HG03521 (cell line): ENCODE data around the gene CSMD2.
A peak's percentile ranks its signal among the peaks of the same experiment; 100 is the strongest.
"Not testable (repeated sequence)": the region's sequence is repeated elsewhere in the genome, so short reads cannot be mapped to it uniquely, and the experiment has no call there.

ENCODE experiments used
- ATAC-seq: cut with Tn5 transposase; IDR thresholded peaks from one replicate; pipeline ENCODE4 v1.9.1; 2021; ENCODE audit warnings: mild to moderate bottlenecking, moderate library complexity; ENCODE audit not compliant: unreplicated experiment

CSMD2 gene

GRCh38 chr1:33516891-33517567, 648.0 kb downstream of the CSMD2 start:
- ATAC-seq = no peak

- ATAC-seq = no peak
These were observed 648.6 kb downstream of the CSMD2 start for GRCh38 chr1:33516428-33516827.

- no peak for ATAC-seq
These were observed 649.4 kb downstream of the CSMD2 start for GRCh38 chr1:33515607-33516006.

GRCh38 chr1:33515112-33515511, 649.9 kb downstream of the CSMD2 start:
- ATAC-seq = no peak

GRCh38 chr1:33512226-33513011, 652.6 kb downstream of the CSMD2 start:
- no peak for ATAC-seq

DNA sequence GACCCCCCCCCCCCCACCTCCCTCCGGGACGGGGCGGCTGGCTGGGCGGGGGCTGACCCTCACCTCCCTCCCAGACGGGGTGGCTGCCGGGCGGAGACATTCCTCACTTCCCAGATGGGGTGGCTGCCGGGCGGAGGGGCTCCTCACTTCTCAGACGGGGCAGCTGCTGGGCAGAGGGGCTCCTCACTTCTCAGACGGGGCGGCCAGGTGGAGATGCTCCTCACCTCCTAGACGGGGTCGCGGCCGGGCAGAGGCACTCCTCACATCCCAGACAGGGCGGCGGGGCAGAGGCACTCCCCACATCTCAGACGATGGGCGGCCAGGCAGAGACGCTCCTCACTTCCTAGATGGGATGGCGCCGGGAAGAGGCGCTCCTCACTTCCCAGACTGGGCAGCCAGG, 655.8 kb downstream of the CSMD2 start:
- ATAC-seq = not testable (repeated sequence)

DNA sequence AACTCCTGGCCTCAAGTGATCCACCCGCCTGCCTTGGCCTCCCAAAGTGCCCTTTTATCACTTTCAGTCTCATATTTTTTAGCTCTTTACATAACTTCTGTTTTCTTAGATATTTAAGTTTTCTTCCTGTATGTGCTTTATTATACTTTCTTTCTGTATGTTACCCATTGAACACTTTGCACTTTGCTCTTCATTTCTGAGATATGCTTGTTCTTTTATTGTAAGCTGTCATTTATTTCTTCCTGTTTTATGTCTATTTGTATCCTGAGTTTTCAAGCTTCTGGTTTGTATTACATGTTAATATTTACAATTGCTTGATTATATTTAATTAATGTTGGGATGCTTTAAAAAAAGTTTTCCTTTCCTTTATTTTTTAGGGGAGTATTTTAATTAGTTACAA, 656.9 kb downstream of the CSMD2 start:
- ATAC-seq = no peak

- ATAC-seq = no peak
These were observed 657.4 kb downstream of the CSMD2 start for GRCh38 chr1:33507661-33508060.

DNA sequence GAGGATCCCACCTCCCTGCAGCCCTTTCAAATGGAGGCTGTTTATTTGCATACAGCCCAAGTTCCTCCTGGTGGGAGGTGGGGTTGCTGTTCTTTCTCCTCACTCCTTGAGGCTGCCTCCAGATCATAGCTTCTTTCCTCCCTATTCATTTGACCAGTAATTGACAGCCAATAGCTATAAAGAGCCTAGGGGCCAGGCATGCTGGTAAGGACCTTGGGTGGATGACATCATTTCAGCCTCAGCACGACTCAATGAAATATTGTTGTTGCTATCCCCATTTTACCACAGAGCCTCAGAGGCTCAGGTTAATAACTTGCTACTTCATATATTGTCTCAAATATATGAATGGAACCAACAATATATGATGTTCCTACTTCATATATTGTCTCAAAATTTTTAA, 661.5 kb downstream of the CSMD2 start:
- ATAC-seq = no peak

DNA sequence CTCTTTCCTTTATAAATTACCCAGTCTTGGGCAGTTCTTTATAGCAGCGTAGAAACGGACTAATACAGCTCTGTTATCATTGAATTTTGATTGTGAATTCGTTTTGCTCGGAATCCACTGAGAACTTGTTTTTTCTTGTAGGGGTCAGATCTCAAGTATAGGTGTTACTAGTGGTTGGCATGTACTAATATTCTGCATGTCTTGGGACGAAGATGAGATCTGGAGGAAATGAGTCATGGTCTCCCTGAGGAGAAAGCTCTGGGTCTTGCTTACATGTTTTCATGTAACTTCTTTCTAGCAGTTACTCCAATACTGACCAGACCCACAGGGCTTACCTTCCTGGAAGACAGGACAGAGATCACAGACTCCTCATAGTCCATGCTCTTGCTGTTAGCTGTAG, 662.3 kb downstream of the CSMD2 start:
- ATAC-seq = no peak

DNA sequence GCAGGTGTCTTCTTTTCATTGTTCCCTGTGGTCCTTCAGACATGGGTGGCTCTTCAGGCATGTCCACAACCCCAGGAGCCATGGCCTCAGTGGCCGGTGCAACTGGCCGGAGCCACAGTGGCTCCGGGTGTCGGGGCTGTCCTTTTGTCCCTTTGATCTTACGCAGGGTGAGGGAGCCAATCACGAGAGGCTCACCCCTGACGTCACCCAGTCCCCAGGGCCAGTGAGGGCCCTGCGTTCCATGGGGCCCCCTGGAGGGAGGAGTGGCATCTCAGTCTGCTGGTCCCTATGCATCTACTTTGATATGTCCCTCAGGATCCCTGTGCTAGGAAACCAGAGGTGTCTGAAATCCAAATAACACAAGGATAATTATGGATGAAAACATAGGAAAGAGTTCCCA, 663.3 kb downstream of the CSMD2 start:
- ATAC-seq = no peak

DNA sequence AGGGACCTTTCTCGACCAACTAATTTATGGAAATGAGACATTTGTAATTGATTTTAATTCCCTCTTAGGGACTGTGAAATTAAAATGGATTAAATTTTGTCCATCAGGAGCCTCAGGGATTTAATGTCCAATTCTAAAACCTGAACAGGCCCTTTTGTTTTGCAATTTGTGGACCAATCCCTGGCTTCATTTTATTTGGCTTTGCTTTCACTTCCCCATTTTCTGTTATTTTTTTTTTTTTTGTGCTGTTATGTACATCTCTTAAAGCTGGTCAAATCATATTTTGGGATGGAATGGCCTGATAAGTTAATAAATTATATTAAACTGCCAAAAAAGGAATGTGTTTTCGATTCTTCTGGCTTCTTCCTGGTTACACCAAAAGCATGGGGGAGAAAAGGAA, 663.7 kb downstream of the CSMD2 start:
- no peak for ATAC-seq

GRCh38 chr1:33500547-33500946, 664.5 kb downstream of the CSMD2 start:
- no peak for ATAC-seq

DNA sequence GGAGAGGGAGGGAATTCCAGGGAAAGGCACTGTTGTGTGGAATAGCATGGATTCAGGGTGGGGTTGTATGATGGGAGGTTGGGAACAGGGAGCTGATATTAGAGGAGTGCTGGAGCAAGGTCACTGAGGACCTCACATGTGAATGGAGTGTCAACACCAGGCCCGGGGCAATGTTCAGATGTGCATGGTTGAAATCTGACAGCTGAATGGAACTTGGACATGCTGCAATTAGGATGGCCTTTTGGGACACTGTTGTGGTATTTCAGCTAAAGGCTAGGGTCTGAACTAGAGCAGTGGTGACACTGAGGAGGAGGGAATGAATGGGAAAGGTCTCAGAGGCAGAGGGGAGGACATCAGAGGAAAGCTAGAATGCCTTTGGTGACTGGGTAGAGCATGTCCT, 667.6 kb downstream of the CSMD2 start:
- no peak for ATAC-seq

- ATAC-seq = no peak
These were observed 670.1 kb downstream of the CSMD2 start for GRCh38 chr1:33494929-33495328.

DNA sequence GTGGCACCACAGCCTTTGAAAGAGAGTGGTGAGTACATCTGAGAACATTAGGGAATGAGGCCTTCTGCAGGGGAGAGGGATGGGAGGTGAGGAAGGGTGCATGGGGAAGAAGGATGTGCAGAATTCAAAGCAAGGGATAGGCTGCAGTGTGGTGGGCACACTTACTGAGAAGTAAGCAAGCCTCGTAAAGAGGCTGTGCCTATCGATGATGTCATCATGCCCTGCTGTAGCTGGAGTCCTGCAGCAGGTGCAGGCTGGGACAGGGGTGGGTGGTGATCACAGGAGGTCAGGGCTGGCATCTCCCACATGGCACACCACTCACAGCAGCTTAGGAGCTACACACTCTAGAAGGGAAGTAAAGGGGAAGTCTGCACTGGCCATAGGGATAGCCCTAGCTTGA, 676.4 kb downstream of the CSMD2 start:
- no peak for ATAC-seq

DNA sequence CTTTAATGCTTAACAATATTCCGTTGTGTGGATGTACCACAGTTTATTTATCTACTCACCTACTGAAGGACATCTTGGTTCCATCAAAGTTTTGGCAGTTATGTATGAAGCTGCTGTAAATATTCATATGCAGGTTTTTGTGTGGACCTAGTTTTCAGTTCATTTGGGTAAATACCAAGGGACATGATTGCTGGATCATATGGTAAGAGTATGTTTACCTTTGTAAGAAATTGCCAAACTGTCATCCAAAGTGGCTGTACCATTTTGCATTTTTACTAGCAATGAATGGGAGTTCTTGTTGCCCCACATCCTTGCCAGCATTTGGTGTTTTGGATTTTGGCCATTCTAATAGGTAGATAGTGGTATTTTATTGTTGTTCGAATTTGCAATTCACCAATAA, 682.6 kb downstream of the CSMD2 start:
- ATAC-seq = no peak

DNA sequence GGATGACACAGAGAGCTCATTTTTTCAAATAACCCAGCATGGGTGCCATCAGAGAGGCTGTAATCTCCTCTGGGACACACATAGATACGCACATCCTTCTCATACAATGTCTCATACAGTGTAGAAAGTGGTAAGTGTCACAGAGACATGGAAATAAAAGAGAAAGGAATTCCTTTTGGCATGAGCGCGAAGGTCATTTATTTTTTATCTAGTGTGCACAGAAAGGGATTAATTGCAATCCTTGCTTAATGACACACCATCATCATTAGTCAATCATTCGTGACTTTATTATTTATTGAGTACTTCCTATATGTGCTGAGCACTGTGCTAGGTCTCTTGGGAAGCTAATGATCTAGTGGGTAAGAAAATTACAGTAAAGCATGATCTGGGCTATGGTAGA, 687.6 kb downstream of the CSMD2 start:
- ATAC-seq = no peak

DNA sequence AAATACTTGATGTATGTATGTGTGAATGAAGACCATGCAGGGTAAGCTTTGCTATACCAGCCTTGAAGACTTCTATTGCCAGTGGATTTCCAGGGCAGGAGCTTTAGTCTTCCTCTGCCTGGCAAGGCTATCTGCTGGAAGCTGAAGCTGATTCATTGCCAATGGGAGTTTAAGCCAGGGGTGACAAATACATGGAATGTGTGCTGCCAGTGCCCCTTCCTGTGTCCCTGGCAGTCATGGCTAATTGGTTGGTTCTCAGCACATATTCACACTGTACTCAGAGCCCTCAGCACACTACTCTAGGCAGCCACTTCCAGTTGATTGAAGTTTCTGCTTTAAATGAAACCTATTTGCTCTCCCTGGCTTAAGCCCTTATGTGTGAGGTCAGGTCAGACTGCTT, 691.1 kb downstream of the CSMD2 start:
- ATAC-seq = no peak

DNA sequence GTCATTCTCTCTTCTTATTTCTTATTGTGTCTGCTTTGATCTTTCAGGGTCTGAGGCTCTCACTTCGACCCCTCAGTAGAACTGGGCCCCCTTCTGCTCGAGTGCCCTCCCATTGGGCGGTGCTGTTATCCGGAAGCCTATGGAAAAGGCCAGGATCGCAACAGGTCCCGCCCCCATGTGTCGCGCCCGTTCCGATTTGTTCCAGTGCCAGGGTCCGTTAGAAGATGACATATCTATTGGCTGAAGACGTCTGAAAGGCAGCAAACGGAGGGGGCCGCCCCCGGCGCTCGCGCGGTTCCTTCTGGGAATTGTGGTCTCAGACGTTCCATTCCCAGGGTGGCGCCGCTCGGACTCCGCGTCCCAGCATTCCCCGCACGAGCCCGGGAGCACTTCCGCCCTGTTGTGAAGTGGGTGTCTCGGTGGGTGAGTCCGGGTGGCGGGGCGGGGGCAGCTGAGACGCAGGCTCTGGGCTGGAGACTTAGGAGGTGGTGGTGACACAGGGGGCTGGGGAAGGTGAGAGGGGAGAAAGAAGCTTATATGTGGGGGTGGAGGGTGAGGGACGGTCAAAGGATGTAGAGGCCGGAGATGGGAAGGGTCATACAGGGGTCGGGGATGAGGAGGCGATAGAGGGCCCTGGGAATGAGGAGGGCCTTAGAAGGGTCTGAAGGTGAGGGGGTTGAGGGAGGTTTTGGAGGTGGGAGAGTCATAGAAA, 692.6 kb downstream of the CSMD2 start, which contains the start of gene ZSCAN20:
Gene ZSCAN20 (plus strand): TSS at position 377 of the 712 bp plus-strand sequence. CDS start 6,644 bp downstream, outside the sequence.
- peak; percentile 90 for ATAC-seq

DNA sequence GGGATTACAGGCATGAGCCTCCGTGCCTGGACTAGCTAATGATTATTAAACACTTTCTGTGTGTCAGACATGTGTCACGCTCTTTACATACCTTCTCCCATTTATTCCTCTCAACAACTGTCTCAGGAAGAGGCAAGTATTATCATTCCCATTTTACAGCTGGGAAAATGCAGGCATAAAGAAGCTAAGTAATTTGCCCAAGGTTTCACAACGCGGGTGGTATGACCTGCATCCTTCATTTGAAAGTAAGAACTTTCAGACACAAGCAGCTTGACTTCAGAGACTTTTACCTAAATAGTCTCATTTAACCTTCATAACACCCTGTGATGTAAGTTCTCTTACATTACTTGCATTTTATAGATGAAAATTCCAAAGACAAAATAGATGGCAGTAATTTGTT, 693.6 kb downstream of the CSMD2 start:
- no peak for ATAC-seq

DNA sequence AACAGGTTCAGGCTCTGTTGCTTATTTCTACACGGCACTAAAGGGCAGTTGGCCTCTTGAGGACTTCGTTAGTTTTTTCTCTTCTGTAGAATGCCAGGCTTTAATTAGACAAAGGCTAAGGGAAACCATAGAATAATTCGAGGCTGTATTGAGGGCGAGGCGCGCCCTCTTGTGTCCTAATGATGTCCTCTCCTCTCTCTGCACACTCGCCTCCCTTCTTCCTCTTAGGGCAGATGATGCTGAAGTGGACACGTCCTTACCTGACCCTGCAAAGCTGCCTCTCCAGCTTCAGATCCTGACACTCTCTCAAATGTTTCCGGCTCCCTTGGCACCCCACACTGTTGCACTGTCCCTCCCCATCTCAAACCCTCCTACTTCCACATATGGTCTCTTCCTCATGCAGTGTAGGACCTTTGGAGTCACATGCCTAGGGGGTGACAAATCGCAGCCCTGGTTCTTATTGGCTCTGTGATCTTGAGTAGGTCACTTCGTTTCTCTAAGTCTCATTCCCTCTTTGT, 694.5 kb downstream of the CSMD2 start:
- ATAC-seq = no peak
